ENCODE measurements around the gene PRKG1.
"Not testable (repeated sequence)": the region's sequence is repeated elsewhere in the genome, so short reads cannot be mapped to it uniquely, and the experiment has no call there.

The PRKG1 gene

GRCh38 chr10:51683031-51683691 lies 608.9 kb downstream of the PRKG1 start:
- DNase-seq, result no peak

GRCh38 chr10:51685768-51686167 lies 611.5 kb downstream of the PRKG1 start:
- no peak for DNase-seq

- DNase-seq, result no peak
These were observed 613.0 kb downstream of the PRKG1 start for GRCh38 chr10:51687296-51687695.

- not testable (repeated sequence) for DNase-seq
These were observed 614.5 kb downstream of the PRKG1 start for GRCh38 chr10:51688826-51689225.

- DNase-seq, result no peak
These were observed 615.2 kb downstream of the PRKG1 start for GRCh38 chr10:51689536-51689935.

GRCh38 chr10:51691135-51691534 lies 616.8 kb downstream of the PRKG1 start:
- no peak for DNase-seq

- no peak for DNase-seq
These were observed 619.9 kb downstream of the PRKG1 start for GRCh38 chr10:51694086-51694768.

GRCh38 chr10:51696251-51696650 lies 622.0 kb downstream of the PRKG1 start:
- DNase-seq, result no peak

GRCh38 chr10:51698473-51699063 lies 624.3 kb downstream of the PRKG1 start:
- no peak for DNase-seq

- peak in 1 of 4 experiments; percentile 23 for DNase-seq
These were observed 624.8 kb downstream of the PRKG1 start for GRCh38 chr10:51699145-51699474.

- DNase-seq, result peak; percentile 74 to 87 (median 82)
These were observed 625.4 kb downstream of the PRKG1 start, which contains the start of gene CSTF2T for GRCh38 chr10:51699475-51700227. Gene CSTF2T (minus strand): TSS chr10:51699595. CDS start chr10:51699549, 46 bp downstream.

GRCh38 chr10:51700228-51700817 lies 626.0 kb downstream of the PRKG1 start:
- no peak for DNase-seq

- no peak for DNase-seq
These were observed 631.5 kb downstream of the PRKG1 start for GRCh38 chr10:51705774-51706173.

- DNase-seq, result no peak
These were observed 631.9 kb downstream of the PRKG1 start for GRCh38 chr10:51706225-51706624.

GRCh38 chr10:51707392-51707791 lies 633.1 kb downstream of the PRKG1 start:
- no peak for DNase-seq

- no peak for DNase-seq
These were observed 633.6 kb downstream of the PRKG1 start for GRCh38 chr10:51707821-51708424.

- no peak for DNase-seq
These were observed 634.3 kb downstream of the PRKG1 start for GRCh38 chr10:51708609-51709008.

- no peak for DNase-seq
These were observed 635.2 kb downstream of the PRKG1 start for GRCh38 chr10:51709324-51709972.

- no peak for DNase-seq
These were observed 637.2 kb downstream of the PRKG1 start for GRCh38 chr10:51711519-51711891.

GRCh38 chr10:51716981-51717380 lies 642.7 kb downstream of the PRKG1 start:
- no peak for DNase-seq

GRCh38 chr10:51718804-51719291 lies 644.6 kb downstream of the PRKG1 start:
- no peak for DNase-seq

GRCh38 chr10:51724038-51724437 lies 649.8 kb downstream of the PRKG1 start:
- DNase-seq, result no peak

Data from activated naive CD4-positive, alpha-beta T cell (primary cell).